ENCODE results near the gene EVI5L. TPM values are rescaled to one million over a fixed set of nuclear protein-coding genes. Genes with fewer than 3 reads are reported as not detected.

Gene EVI5L
- total and polyA plus RNA-seq, 2 of the 4 experiments (the other 2 are of a cell fraction): 12.7 to 14.6 TPM

GRCh38 chr19:7801020-7801570, 28.9 kb upstream of the EVI5L start:
- Histone ChIP-seq H3K27me3 (ENCODE audit: control insufficient read depth, insufficient read depth, low read length) (no peaks in the 10 kb centered on the region), H4K8ac (ENCODE audit: low read depth in 2 of 2, low read length in 2 of 2) (no peak overlapping the region), H3K14ac (replicated peaks; ENCODE audit: low read depth, low read length) (no peak overlapping the region), H3K4ac (ENCODE audit: low read depth, low read length) (no peak overlapping the region), H3K36me3 (ENCODE audit: control insufficient read depth, insufficient read depth, low read length) (no peaks in the 10 kb centered on the region), H4K91ac (ENCODE audit: insufficient read depth, low read depth, low read length) (no peak overlapping the region), H4K5ac (ENCODE audit: low read depth, low read length) (no peak overlapping the region), H2AFZ (replicated peaks; ENCODE audit: low read length, poor library complexity) (no peak overlapping the region), H2BK15ac (ENCODE audit: low read depth, low read length) (no peak overlapping the region), H3K4me2 (ENCODE audit: low read depth, low read length) (no peak overlapping the region), H2BK120ac (ENCODE audit: low read depth, low read length) (no peak overlapping the region), H3K9me1 (ENCODE audit: insufficient read depth, low read length) (no peaks in the 10 kb centered on the region), H3K56ac (ENCODE audit: extremely low read depth, insufficient read depth, low read length) (no peak overlapping the region), H3K4me3 (ENCODE audit: insufficient read depth, low read depth, low read length) (no peak overlapping the region), H3K79me1 (ENCODE audit: low read depth in 1 of 2, low read length in 2 of 2) (no peaks in the 10 kb centered on the region), H3K23ac (ENCODE audit: low read depth, low read length) (no peak overlapping the region), H2BK20ac (ENCODE audit: low read depth, low read length) (no peak overlapping the region), H2AK9ac (replicated peaks; ENCODE audit: low read depth, low read length, poor library complexity) (no peak overlapping the region), H3K18ac (ENCODE audit: low read depth, low read length) (no peak overlapping the region), H4K20me1 (ENCODE audit: insufficient read depth, low read length) (no peaks in the 10 kb centered on the region), H2BK5ac (ENCODE audit: low read depth, low read length, poor library complexity, severe bottlenecking) (no peak overlapping the region), H2AK5ac (ENCODE audit: low read depth, low read length) (no peak overlapping the region), H3K9ac (ENCODE audit: low read depth, low read length) (no peak overlapping the region), H3K27ac (ENCODE audit: insufficient read depth, low read length) (no peak overlapping the region), H3K4me1 (ENCODE audit: control insufficient read depth, insufficient read depth, low read length) (no peaks in the 10 kb centered on the region), H3K9me3 (ENCODE audit: control insufficient read depth, insufficient read depth, low read length) (peaks cover 4% of the 10 kb centered on the region; the same call in 1 of the 2 replicates)
- in situ Hi-C loops (cut with MboI; ENCODE audit: low sequenced_read_pairs): loop anchor here (5.0 to 25.0 kb wide), 3 partner anchors 234 to 689 kb away; no protein-coding TSS in a partner anchor
- BruUV-seq (replicated peaks): no TSS peak
- DNase-seq (no peak), ATAC-seq (ENCODE audit: low read depth) (no peak)
- WGBS, 2 experiments (ENCODE audit: extremely low coverage in 2 of 2, insufficient read length in 1 of 2): 82% methylated on average over 17 of the region's 17 CpGs; no CpG with 5 or more reads in 1 of the 2 experiments
- ChIA-PET POLR2A (ENCODE audit: unreplicated experiment) (no interaction called here), CTCF (interaction anchor here (2.9 to 6.6 kb wide), 2 partner anchors 234 to 447 kb away, joined by 11 to 53 read pairs; no protein-coding TSS in a partner anchor)
- TF ChIP-seq SMC3 (IDR thresholded peaks at IDR 0.05; ENCODE audit: low read depth, low read length) (no peak), RCOR1 (IDR thresholded peaks at IDR 0.05; ENCODE audit: insufficient replicate concordance, low read length) (no peak), RAD21 (IDR thresholded peaks at IDR 0.05; ENCODE audit: low read length) (no peak), MAZ (IDR thresholded peaks at IDR 0.05; ENCODE audit: borderline replicate concordance, low read depth, low read length) (no peak), BHLHE40 (IDR thresholded peaks at IDR 0.05; ENCODE audit: low read depth, low read length) (no peak), FOS (IDR thresholded peaks at IDR 0.05; ENCODE audit: low read depth, low read length) (no peak), CEBPB (IDR thresholded peaks at IDR 0.05; ENCODE audit: low read depth, low read length) (no peak), CHD1 (IDR thresholded peaks at IDR 0.05; ENCODE audit: low read depth, low read length) (no peak), POLR2A (IDR thresholded peaks at IDR 0.05; ENCODE audit: low read depth, low read length) (no peak), USF2 (IDR thresholded peaks at IDR 0.05; ENCODE audit: low read depth, low read length) (no peak), NFE2L2 (IDR thresholded peaks at IDR 0.05; ENCODE audit: low read depth, low read length) (no peak), RFX5 (IDR thresholded peaks at IDR 0.05; ENCODE audit: low read depth, low read length) (no peak), MXI1 (IDR thresholded peaks at IDR 0.05; ENCODE audit: borderline replicate concordance, low read depth, low read length) (no peak), MAFK (IDR thresholded peaks at IDR 0.05; ENCODE audit: low read depth, low read length) (no peak)
- TF ChIP-seq, protein P1, sequence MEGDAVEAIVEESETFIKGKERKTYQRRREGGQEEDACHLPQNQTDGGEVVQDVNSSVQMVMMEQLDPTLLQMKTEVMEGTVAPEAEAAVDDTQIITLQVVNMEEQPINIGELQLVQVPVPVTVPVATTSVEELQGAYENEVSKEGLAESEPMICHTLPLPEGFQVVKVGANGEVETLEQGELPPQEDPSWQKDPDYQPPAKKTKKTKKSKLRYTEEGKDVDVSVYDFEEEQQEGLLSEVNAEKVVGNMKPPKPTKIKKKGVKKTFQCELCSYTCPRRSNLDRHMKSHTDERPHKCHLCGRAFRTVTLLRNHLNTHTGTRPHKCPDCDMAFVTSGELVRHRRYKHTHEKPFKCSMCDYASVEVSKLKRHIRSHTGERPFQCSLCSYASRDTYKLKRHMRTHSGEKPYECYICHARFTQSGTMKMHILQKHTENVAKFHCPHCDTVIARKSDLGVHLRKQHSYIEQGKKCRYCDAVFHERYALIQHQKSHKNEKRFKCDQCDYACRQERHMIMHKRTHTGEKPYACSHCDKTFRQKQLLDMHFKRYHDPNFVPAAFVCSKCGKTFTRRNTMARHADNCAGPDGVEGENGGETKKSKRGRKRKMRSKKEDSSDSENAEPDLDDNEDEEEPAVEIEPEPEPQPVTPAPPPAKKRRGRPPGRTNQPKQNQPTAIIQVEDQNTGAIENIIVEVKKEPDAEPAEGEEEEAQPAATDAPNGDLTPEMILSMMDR (conservative IDR thresholded peaks at IDR 0.05; ENCODE audit: low read depth, low read length): no peak
- TF ChIP-seq, protein P2, sequence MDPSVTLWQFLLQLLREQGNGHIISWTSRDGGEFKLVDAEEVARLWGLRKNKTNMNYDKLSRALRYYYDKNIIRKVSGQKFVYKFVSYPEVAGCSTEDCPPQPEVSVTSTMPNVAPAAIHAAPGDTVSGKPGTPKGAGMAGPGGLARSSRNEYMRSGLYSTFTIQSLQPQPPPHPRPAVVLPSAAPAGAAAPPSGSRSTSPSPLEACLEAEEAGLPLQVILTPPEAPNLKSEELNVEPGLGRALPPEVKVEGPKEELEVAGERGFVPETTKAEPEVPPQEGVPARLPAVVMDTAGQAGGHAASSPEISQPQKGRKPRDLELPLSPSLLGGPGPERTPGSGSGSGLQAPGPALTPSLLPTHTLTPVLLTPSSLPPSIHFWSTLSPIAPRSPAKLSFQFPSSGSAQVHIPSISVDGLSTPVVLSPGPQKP (IDR thresholded peaks at IDR 0.05; ENCODE audit: borderline replicate concordance, low read depth, low read length): no peak
- dilution Hi-C loops (cut with HindIII; ENCODE audit: low sequenced_read_pairs, unreplicated experiment): no loop called here
- intact Hi-C loops (cut with micrococcal nuclease): no loop called here
